ENCODE measurements around the gene KCNN3. TPM values are rescaled to one million over a fixed set of nuclear protein-coding genes. Genes with fewer than 3 reads are reported as not detected.

KCNN3 gene
- total and polyA plus RNA-seq, 2 of the 13 experiments (the other 11 are each of a cell fraction or from before 2014, with no cell fraction given) = not detected

GRCh38 chr1:154877370-154877974, 7.4 kb upstream of the KCNN3 start (continued):
- TF ChIP-seq ZBTB25 (CRISPR knock-in tag; IDR thresholded peaks at IDR 0.05) (no peak), HOMEZ (CRISPR knock-in tag; IDR thresholded peaks at IDR 0.05; ENCODE audit: low read depth) (0 out of 2 replicates have a peak, but pooled peaks have one; percentile 26), ATAD3A (CRISPR knock-in tag; IDR thresholded peaks at IDR 0.05) (no peak), JDP2 (CRISPR knock-in tag; IDR thresholded peaks at IDR 0.05; ENCODE audit: borderline replicate concordance) (no peak), KDM6A (CRISPR knock-in tag; IDR thresholded peaks at IDR 0.05; ENCODE audit: low read depth) (peak; percentile 47; the same call in 1 of the 2 replicates), NFE2L2 (IDR thresholded peaks at IDR 0.05; ENCODE audit: low read length) (no peak)

- H4K20me1 ChIP-seq (ENCODE audit: insufficient read depth, low read length) = no peaks in the 10 kb centered on the region
- H3K27me3 ChIP-seq (ENCODE audit: control insufficient read depth in 1 of 2, insufficient read depth in 2 of 2, low read length in 2 of 2) = peaks cover 2 to 36% of the 10 kb centered on the region in 2 experiments; a peak in 4 of 5 replicates
- no peak for FAIRE-seq
- no peak overlapping the region for H2AFZ ChIP-seq (ENCODE audit: low read length)
- H3K9ac ChIP-seq (ENCODE audit: insufficient read depth, low read depth, low read length) = no peak overlapping the region; the same call in 1 of the 2 replicates
- CTCF ChIA-PET (ENCODE audit: low intra/inter-chr PET ratio, low total read pairs) = interaction anchor here (0.8 kb wide), 1 partner anchor 207 kb away, joined by 3 read pairs; no protein-coding TSS in a partner anchor
- peaks cover 19% of the 10 kb centered on the region for H3K4me1 ChIP-seq (ENCODE audit: insufficient read depth, low read length)
- DNase-seq (ENCODE audit: low spot score) = no peak
- intact Hi-C loops (cut with micrococcal nuclease; ENCODE audit: unreplicated experiment) = no loop called here
- H3K9me3 ChIP-seq (ENCODE audit: low read length) = no peaks in the 10 kb centered on the region
- H3K36me3 ChIP-seq (replicated peaks in 1 of 2; ENCODE audit: control insufficient read depth in 1 of 2, insufficient read depth in 2 of 2, low read length in 2 of 2) = no peaks in the 10 kb centered on the region
- peak overlapping the region; percentile 84 for H3K4me2 ChIP-seq (ENCODE audit: low read depth, low read length)
- peak overlapping the region; percentile 10 for H3K27ac ChIP-seq (ENCODE audit: extremely low read length, insufficient read depth, low read length)
- peak overlapping the region; percentile 0 to 52 (median 11); a peak in 2 of 6 replicates for H3K4me3 ChIP-seq (replicated peaks in 1 of 3; ENCODE audit: insufficient read depth in 1 of 3, low read depth in 2 of 3, low read length in 3 of 3)
- in situ Hi-C loops (cut with HindIII; ENCODE audit: extremely low pct_ligation_motif_present, low pct_unique_long_range_greater_than_20kb) = loop anchor here (5.0 to 10.0 kb wide), 3 partner anchors 110 to 312 kb away; partner anchors contain the start of gene CHRNB2
- ATAC-seq = no peak; the same call in 2 of the 3 replicates
- H3K79me2 ChIP-seq (ENCODE audit: insufficient read depth, low read length) = no peaks in the 10 kb centered on the region
- POLR2A ChIA-PET = no interaction called here
- WGBS (ENCODE audit: low lambda C conversion rate) = 37% methylated on average over 3 of the region's 3 CpGs
- BruUV-seq (replicated peaks) = no TSS peak
- TF ChIP-seq ZNF33A (CRISPR knock-in tag; IDR thresholded peaks at IDR 0.05; ENCODE audit: borderline replicate concordance) (no peak), ZNF629 (CRISPR knock-in tag; conservative IDR thresholded peaks at IDR 0.05) (peak; percentile 90), GZF1 (CRISPR knock-in tag; IDR thresholded peaks at IDR 0.05) (no peak), HOXA3 (CRISPR knock-in tag; IDR thresholded peaks at IDR 0.05) (no peak), ZNF547 (CRISPR knock-in tag; IDR thresholded peaks at IDR 0.05) (peak; percentile 59; the same call in 1 of the 2 replicates), KLF11 (CRISPR knock-in tag; IDR thresholded peaks at IDR 0.05) (no peak), ZNF101 (CRISPR knock-in tag; IDR thresholded peaks at IDR 0.05; ENCODE audit: borderline replicate concordance, low read depth) (no peak), ZNF556 (CRISPR knock-in tag; IDR thresholded peaks at IDR 0.05; ENCODE audit: borderline replicate concordance) (no peak), ZNF17 (CRISPR knock-in tag; IDR thresholded peaks at IDR 0.05) (no peak), ZMYM2 (CRISPR knock-in tag; IDR thresholded peaks at IDR 0.05) (no peak), ZBTB26 (CRISPR knock-in tag; IDR thresholded peaks at IDR 0.05; ENCODE audit: borderline replicate concordance) (no peak), BCL3 (CRISPR knock-in tag; IDR thresholded peaks at IDR 0.05) (peak; percentile 51; the same call in 1 of the 2 replicates), BHLHE40 (IDR thresholded peaks at IDR 0.05; ENCODE audit: low read length) (no peak)
Measured at GRCh38 chr1:154876842-154877369, 6.8 kb upstream of the KCNN3 start.

All from HepG2 (cell line).